ENCODE measurements around the gene MAP2. TPM values are rescaled to one million over a fixed set of nuclear protein-coding genes. Genes with fewer than 3 reads are reported as not detected.

The MAP2 gene
- total and polyA plus RNA-seq, 2 donors (not counting 1 experiment from before 2014, with no cell fraction given), result 1.8 to 3.0 TPM

DNA sequence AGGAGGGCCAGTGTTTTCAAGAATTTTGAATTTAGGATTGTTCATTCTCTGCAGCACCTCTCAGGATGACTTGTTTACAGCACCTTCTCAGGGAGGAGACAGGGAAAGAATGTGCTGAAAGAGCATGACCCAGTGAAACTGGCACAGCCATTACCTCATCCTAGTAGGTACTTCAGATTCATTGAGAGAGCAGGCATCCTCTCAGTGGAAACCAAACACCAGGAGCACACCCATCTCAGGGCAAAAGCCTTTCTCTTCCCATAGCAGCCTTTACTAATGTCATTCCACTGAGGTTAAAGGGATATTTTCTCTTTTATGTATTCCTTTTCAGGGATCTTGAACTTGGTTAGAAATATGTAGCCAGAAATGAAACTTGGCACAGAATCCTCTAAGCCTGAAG is 2.6 kb downstream of the MAP2 start:
- Histone ChIP-seq H3K9me3 (ENCODE audit: control extremely low read depth in 1 of 3, control insufficient read depth in 2 of 3, insufficient read depth in 1 of 3, low read length in 2 of 3) (no peaks in the 10 kb centered on the region), H3K9ac (ENCODE audit: low read length) (no peak overlapping the region), H3K27me3 (replicated peaks in 1 of 4; ENCODE audit: control extremely low read depth in 1 of 4, control insufficient read depth in 3 of 4, insufficient read depth in 4 of 4, low read length in 3 of 4) (no peaks in the 10 kb centered on the region), H3K27ac (ENCODE audit: low read length in 2 of 2) (no peak overlapping the region), H3K4me2 (replicated peaks; ENCODE audit: low read depth, low read length, poor library complexity, severe bottlenecking) (no peak overlapping the region), H3K4me3 (ENCODE audit: control extremely low read depth in 1 of 5, extremely low read depth in 1 of 5, insufficient read depth in 1 of 5, low read depth in 2 of 5, low read length in 4 of 5) (no peak overlapping the region), H4K20me1 (ENCODE audit: control insufficient read depth, insufficient read depth, low read length, poor library complexity, severe bottlenecking) (no peaks in the 10 kb centered on the region), H3K4me1 (ENCODE audit: control insufficient read depth in 2 of 2, insufficient read depth in 2 of 2, low read length in 2 of 2) (peaks cover 17 to 18% of the 10 kb centered on the region in 2 donors), H3K36me3 (replicated peaks in 1 of 2; ENCODE audit: control extremely low read depth in 1 of 2, control insufficient read depth in 1 of 2, extremely low read depth in 1 of 2, insufficient read depth in 2 of 2, low read length in 1 of 2) (no peaks in the 10 kb centered on the region), H3K79me2 (ENCODE audit: control insufficient read depth, insufficient read depth, low read length) (no peaks in the 10 kb centered on the region), H2AFZ (ENCODE audit: insufficient read depth, low read depth, low read length, poor library complexity, severe bottlenecking) (no peak overlapping the region)
- Mint-ChIP-seq H3K27ac (no peak overlapping the region), H3K4me1 (peaks cover 23% of the 10 kb centered on the region), H3K4me3 (no peak overlapping the region), H3K9me3 (ENCODE audit: insufficient read depth) (no peaks in the 10 kb centered on the region), H3K27me3 (peaks cover 13% of the 10 kb centered on the region)
- TF ChIP-seq EZH2 (IDR thresholded peaks at IDR 0.05; ENCODE audit: borderline replicate concordance, insufficient read depth, low read depth, low read length, poor library complexity, severe bottlenecking), result no peak
- TF ChIP-seq, protein P1, sequence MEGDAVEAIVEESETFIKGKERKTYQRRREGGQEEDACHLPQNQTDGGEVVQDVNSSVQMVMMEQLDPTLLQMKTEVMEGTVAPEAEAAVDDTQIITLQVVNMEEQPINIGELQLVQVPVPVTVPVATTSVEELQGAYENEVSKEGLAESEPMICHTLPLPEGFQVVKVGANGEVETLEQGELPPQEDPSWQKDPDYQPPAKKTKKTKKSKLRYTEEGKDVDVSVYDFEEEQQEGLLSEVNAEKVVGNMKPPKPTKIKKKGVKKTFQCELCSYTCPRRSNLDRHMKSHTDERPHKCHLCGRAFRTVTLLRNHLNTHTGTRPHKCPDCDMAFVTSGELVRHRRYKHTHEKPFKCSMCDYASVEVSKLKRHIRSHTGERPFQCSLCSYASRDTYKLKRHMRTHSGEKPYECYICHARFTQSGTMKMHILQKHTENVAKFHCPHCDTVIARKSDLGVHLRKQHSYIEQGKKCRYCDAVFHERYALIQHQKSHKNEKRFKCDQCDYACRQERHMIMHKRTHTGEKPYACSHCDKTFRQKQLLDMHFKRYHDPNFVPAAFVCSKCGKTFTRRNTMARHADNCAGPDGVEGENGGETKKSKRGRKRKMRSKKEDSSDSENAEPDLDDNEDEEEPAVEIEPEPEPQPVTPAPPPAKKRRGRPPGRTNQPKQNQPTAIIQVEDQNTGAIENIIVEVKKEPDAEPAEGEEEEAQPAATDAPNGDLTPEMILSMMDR (IDR thresholded peaks at IDR 0.05), result no peak
- DNase-seq (no peak), ATAC-seq (ENCODE audit: low read depth) (no peak)
- intact Hi-C loops (cut with micrococcal nuclease), result loop anchor here (5.0 kb wide), 1 partner anchor 131 kb away; no protein-coding TSS in a partner anchor
- POLR2A ChIA-PET, result no interaction called here
- CTCF ChIA-PET, result interaction anchor here (0.8 to 4.9 kb wide), 4 partner anchors 91 to 134 kb away, joined by 3 to 32 read pairs (median 9); no protein-coding TSS in a partner anchor

DNA sequence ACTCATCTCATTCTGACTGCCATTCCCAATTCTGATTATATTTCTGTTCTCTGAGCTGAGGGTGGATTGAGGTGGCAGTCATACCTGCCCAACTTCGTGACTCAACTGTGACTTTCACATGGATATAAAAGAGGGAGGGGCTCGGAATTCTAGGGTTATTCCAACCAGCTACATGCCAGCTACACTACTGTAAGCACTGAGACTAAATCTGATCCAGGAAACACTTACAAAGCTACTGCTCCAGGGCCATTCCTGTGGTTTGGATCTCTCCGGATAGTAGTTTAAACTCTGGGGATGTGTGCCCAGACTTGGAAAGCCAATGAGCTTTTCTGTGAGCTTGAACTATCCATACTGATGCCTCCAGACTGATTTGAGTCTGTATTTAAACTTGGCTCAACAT is 7.9 kb downstream of the MAP2 start:
- Mint-ChIP-seq H3K27me3 (peaks cover 6% of the 10 kb centered on the region), H3K9me3 (ENCODE audit: insufficient read depth) (no peaks in the 10 kb centered on the region), H3K4me3 (no peak overlapping the region), H3K4me1 (no peaks in the 10 kb centered on the region), H3K27ac (no peak overlapping the region)
- no peak overlapping the region for H2AFZ ChIP-seq (ENCODE audit: insufficient read depth, low read depth, low read length, poor library complexity, severe bottlenecking)
- ATAC-seq (ENCODE audit: low read depth) (no peak), DNase-seq (no peak)
- no peak overlapping the region for H3K27ac ChIP-seq (ENCODE audit: low read length in 2 of 2)
- ChIA-PET POLR2A (no interaction called here), CTCF (no interaction called here)
- WGBS (ENCODE audit: insufficient coverage), result 100% methylated on average over 1 of the region's 3 CpGs
- H3K4me2 ChIP-seq (replicated peaks; ENCODE audit: low read depth, low read length, poor library complexity, severe bottlenecking), result no peak overlapping the region
- H3K4me1 ChIP-seq (ENCODE audit: control insufficient read depth in 2 of 2, insufficient read depth in 2 of 2, low read length in 2 of 2), result no peaks in the 10 kb centered on the region
- H4K20me1 ChIP-seq (ENCODE audit: control insufficient read depth, insufficient read depth, low read length, poor library complexity, severe bottlenecking), result no peaks in the 10 kb centered on the region
- no peaks in the 10 kb centered on the region for H3K79me2 ChIP-seq (ENCODE audit: control insufficient read depth, insufficient read depth, low read length)
- no peak overlapping the region for H3K9ac ChIP-seq (ENCODE audit: low read length)
- no peaks in the 10 kb centered on the region for H3K27me3 ChIP-seq (replicated peaks in 1 of 4; ENCODE audit: control extremely low read depth in 1 of 4, control insufficient read depth in 3 of 4, insufficient read depth in 4 of 4, low read length in 3 of 4)
- TF ChIP-seq, protein P1 (IDR thresholded peaks at IDR 0.05), result no peak
- no peak for TF ChIP-seq EZH2 (IDR thresholded peaks at IDR 0.05; ENCODE audit: borderline replicate concordance, insufficient read depth, low read depth, low read length, poor library complexity, severe bottlenecking)
- peaks cover 0 to 1% (median 0%) of the 10 kb centered on the region in 3 donors for H3K9me3 ChIP-seq (ENCODE audit: control extremely low read depth in 1 of 3, control insufficient read depth in 2 of 3, insufficient read depth in 1 of 3, low read length in 2 of 3)
- H3K36me3 ChIP-seq (replicated peaks in 1 of 2; ENCODE audit: control extremely low read depth in 1 of 2, control insufficient read depth in 1 of 2, extremely low read depth in 1 of 2, insufficient read depth in 2 of 2, low read length in 1 of 2), result no peaks in the 10 kb centered on the region
- no peak overlapping the region for H3K4me3 ChIP-seq (ENCODE audit: control extremely low read depth in 1 of 5, extremely low read depth in 1 of 5, insufficient read depth in 1 of 5, low read depth in 2 of 5, low read length in 4 of 5)
- intact Hi-C loops (cut with micrococcal nuclease), result no loop called here

Data from B cell (primary cell).